GM21576 (cell line): ENCODE results near the gene P2RY11.

Source experiments
- ATAC-seq: cut with Tn5 transposase; IDR thresholded peaks from one replicate; pipeline ENCODE4 v1.9.1; 2021; ENCODE audit warnings: mild to moderate bottlenecking, moderate library complexity; ENCODE audit not compliant: unreplicated experiment

Gene P2RY11

DNA sequence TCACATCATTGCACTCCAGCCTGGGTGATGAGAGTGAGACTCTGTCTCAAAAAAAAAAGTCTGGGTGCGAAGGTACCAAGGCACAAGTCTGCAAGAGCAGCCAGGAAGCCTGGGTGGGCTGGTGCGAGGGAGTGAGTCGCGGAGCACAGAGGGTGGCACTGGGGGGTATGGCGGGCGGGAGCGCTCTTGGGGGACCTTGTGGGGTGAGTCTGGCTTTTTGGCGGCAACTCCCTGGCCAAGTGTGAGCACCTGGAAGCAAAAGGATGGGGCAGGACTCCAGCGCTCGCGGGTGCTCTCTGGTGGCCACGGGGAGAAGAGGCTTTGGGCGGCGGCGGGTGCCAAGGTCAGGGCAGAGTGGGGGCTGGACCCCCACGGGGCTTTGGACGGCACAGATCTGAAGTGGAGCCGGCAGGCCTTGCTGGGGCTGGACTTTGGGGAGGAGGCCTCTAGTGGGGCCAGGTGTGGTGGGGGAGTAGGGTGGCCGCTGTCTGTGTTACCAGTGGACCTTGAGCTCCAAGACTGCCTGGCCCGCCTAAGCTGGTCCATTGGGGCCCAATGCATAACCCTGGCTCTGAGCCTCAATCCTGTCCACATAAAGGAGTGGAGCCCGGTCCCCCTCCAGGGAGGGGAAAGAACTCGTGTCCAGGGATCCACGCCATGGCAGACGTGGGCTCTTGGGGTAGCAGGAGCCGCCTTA, 1.6 kb downstream of the P2RY11 start:
- ATAC-seq: no peak

DNA sequence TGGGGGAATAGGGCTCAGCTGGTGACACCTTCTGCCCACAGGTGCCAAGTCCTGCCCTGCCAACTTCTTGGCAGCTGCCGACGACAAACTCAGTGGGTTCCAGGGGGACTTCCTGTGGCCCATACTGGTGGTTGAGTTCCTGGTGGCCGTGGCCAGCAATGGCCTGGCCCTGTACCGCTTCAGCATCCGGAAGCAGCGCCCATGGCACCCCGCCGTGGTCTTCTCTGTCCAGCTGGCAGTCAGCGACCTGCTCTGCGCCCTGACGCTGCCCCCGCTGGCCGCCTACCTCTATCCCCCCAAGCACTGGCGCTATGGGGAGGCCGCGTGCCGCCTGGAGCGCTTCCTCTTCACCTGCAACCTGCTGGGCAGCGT, 2.1 kb downstream of the P2RY11 start:
- ATAC-seq: no peak

DNA sequence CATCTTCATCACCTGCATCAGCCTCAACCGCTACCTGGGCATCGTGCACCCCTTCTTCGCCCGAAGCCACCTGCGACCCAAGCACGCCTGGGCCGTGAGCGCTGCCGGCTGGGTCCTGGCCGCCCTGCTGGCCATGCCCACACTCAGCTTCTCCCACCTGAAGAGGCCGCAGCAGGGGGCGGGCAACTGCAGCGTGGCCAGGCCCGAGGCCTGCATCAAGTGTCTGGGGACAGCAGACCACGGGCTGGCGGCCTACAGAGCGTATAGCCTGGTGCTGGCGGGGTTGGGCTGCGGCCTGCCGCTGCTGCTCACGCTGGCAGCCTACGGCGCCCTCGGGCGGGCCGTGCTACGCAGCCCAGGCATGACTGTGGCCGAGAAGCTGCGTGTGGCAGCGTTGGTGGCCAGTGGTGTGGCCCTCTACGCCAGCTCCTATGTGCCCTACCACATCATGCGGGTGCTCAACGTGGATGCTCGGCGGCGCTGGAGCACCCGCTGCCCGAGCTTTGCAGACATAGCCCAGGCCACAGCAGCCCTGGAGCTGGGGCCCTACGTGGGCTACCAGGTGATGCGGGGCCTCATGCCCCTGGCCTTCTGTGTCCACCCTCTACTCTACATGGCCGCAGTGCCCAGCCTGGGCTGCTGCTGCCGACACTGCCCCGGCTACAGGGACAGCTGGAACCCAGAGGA, 2.6 kb downstream of the P2RY11 start:
- no peak for ATAC-seq

DNA sequence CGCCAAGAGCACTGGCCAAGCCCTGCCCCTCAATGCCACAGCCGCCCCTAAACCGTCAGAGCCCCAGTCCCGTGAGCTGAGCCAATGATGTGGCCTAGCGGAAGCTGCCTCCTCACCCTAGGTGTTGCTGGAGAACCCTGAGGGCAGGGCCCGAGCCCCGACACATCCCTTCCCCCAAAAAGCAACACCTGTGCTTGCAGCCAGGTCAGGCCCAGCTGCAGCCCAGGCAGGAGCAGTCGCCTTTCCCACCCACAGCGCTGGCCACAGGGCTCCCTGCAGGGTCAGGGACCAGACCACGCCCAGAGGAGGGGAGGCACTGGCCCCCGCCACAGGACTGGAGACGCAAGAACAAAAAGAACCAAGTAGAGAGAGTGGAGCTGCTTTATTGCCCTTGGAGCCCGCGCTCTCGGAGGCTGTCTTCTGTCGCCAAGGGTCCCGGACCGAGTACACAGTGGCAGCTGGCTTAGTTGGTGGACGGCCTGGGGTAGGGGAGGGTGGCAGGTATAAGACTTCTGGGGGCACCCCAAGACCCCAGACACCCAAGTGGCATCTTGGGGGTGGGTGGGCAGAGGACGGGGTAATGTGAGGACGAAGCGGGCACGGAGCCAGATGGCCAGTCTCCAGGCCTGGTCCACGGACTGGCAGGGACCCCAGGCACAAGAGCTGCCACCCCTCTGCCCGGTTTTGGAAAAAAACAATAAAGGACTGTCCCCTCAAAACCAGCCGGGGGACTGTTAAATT, 3.3 kb downstream of the P2RY11 start:
- no peak for ATAC-seq

DNA sequence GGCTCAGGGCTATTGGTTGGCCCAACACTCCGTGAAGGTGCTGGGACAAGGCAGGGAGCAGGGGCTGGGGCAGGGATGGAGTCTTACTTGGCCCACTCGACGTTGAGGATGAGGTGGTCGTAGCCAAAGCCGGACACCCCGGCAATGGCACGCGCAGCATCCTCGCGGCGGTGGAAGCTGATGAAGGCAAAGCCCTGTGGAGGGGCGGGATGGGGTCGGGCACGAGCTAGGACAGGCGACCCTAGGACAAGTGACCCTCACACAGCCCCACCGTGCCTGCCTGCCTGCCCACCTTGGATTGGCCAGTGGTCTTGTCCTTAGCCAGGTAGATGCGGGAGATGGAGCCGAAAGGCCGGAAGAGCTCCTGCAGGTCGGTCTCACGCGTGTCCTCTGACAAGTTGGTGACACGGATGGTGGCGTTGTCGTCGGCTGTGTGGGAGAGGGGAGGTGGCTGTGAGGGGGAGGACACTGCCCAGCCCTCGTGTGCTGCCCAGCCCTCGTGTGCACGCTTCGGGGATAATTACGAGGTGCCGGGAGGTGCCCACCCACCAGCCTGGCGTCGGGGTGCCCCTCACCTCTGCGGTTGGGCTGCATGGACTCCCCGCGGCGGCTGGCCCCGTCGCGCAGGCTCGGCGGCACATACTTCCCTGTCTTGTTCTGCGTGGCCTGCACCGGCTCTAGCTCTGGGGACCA, 4.0 kb downstream of the P2RY11 start:
- ATAC-seq: no peak

DNA sequence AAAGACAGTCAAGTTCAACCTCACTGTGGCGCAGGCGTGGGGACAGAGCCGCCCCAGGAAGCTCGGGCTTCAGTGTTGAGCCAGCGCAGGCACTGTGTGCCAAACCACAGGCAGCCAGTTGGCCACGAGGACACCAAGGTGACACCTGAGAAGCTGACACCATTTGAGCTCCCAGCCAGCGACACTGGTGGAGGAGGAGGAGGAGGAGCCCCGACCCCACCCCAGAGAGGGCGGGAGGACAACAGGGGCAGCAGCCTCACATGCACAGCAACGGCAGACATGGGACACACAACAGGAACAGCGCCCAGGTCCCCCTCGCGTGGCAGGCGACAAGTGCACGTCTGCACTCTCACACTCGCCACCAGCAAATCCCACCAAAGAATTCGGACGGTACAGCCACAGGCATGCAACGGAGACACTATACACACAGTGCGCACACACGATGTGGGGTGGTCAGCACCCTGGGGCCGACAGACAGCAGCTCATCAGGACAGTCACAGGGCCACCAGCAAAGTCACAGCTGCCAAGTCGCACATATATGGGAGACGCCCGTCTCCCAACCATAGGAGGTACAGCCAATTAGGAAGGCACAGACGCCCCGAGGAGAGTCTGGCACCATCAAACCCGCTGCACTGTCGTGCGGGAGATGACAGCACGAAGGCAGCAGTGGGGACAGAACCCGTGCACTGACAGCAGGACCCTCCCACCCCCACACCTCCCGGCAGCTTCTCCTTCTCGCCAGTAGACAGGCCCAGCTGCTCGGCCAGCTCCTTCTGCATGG, 4.8 kb downstream of the P2RY11 start:
- ATAC-seq: no peak

DNA sequence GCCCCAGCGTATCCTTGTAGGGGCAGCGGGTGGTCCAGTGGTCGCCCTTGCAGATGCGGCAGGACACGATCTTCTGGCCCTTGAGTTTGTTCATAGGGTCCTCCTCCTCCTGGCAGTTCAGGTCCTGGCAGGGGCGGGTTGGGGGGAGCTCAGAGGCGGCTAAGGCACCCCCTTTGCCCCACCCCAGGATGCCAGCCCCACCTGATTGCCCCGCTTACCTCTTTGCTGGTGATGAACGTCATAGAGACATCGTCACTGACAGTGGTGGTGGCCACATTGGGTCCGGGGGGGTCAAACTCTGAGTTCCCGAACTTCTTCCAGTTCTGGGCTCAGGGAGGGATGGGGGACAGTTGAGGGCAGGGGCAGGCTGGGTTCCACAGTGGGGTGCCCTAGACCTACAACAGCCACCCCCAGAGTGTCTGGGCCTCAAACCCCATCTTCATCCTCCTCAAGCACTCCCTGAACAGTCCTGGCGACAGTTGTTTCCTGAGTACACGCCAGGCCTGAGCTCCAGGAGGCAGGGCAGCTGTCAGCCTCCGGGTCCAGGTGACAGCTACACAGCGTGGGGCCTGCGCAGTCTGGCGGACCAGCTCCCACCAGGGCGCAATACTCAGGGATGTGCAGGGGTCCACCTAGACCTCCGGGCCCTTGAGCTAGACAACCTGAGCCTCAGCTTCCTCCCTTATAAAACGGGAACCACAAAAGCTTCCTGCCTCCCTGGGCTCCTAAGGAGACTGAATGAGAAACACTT, 5.5 kb downstream of the P2RY11 start:
- no peak for ATAC-seq

DNA sequence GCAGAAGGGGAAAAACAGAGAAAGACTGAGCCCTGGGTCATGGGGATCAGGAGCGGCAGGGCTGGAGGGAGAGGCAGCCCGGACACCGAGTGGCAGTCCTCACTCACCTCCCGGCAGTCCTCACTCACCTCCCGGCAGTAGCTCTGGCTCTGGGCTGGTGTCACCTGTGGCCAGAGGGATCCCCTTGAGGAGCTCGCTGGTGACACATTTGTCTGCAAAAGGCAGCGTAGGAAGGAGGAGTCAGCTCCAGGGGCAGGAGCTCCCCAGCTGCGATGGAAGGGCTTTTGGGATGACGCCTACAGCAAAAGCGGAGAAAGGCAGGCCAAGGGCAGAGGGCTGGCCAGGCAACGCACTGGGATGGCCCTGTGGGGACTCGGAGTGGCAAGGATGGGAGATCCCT, 7.5 kb downstream of the P2RY11 start:
- ATAC-seq: no peak

DNA sequence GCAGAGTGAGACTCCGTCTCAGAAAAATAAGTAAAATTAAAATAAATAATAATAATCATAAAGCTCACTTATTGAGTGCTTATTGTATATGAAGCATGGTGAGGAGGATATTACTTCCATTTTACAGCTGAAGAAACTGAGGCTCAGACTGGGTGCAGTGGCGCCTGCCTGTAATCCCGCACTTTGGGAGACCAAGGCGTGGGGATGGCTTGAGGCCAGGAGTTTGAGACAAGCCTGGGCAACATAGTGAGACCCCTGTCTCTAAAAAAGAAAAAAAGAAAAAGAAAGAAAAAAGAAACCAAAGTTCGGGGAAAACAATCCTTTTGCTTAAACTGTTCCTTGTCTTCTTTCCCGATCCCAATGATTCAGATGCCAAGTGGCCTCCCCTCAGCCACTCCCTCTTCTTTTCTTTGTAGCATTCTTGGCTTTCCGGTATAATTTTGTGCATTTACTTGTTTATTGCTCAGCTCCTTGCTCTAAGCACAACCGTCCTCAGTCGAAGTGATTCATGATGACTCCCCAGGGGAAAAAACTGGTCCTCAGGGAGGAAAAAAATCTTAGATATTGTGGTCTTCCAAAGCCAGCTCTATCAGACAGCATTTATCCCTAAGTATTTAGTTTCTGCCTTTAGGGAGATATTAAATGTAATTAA, 9.2 kb downstream of the P2RY11 start:
- ATAC-seq: no peak

DNA sequence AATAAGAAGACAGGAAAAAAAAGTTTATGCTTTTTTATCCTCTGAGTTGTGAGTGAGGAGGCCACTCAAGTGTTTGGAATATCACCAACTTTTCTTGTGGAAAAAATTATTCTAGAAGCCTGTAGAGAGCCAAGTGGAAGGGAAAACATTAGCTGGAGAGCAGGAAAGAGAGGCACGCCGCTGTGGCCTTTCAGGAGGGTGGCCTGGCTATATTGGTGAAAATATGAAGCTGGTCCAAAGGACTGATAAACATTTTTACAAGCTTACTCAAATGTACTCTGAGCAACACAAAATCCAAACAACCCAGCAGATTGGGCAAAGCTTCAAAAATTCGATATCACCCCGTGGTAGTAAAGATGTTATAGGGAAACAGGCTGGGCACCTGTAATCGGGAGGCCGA, 10.6 kb downstream of the P2RY11 start:
- ATAC-seq: no peak

DNA sequence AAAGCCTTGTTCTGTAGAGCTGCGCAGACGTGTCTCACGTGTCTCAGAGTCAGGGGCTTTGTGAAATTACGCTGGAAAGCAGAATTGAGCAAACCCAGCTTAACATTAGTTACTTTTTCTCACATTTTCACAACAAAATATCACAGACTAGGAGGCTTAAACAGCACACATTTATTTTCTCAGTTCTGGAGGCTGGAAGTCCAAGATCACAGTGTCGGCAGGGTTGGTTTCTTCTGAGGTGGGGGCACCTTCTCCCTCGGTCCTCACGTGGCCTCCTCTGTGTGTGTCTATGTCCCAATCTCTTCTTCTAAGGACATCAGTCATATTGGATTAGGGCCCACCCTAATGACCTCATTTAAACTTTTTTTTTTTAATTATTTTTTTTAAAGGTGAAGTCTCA, 12.9 kb downstream of the P2RY11 start:
- ATAC-seq: no peak

DNA sequence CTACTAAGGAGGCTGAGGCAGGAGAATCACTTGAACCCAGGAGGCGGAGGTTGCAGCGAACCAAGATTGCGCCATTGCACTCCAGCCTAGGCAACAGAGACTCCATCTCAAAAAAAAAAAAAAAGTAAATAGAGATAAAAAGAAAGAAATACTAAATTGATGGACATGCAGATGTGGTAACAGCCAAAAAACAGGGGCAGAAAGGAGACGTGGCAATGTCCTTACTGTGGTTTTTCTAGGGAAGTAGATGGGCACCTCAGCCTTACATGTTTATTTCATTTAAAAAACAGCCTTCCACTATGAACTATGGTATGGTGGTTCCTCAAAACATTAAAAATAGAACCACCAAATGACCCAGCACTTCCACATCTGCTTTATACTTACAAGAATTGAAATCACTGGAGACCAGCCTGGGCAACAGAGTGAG, 14.7 kb downstream of the P2RY11 start:
- ATAC-seq: no peak

DNA sequence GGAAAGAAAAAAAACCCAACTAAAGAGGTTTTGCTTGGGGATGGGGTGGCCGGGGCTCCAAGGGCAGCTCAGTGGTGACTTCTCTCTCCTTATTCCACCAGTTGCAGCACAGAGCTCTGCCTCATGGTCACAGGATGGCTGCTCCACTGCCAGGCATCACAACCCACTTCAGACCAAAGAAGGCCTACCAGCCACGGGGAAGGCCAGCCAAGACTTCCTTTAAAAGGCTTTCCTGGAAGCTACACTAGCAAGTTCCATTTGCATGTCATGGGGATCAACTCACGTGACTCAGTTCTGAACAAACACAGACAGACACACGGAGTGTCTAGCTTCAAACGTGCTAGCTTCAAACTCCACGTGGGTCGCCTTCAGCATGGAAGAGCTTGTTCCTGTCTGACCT, 21.4 kb downstream of the P2RY11 start:
- ATAC-seq: no peak

DNA sequence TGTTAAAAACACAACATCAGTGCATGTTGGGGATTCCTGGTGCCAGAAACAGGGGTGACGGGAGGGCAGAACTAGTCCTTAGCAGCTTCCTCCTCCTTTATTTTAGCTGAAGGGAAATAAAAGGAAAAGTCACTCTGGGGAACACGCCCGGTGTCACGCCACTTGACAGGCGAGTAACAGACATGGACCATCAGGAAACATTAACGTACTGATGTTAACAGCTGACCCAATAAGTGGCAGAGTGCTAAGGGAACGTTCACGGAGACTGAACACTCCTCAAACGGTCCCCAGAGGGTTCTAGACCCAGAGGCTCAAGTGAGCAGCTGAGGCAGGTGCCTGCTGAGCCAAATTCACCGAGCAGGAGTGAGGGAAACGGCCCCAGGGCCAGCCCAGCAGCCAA, 22.1 kb downstream of the P2RY11 start:
- ATAC-seq: no peak

DNA sequence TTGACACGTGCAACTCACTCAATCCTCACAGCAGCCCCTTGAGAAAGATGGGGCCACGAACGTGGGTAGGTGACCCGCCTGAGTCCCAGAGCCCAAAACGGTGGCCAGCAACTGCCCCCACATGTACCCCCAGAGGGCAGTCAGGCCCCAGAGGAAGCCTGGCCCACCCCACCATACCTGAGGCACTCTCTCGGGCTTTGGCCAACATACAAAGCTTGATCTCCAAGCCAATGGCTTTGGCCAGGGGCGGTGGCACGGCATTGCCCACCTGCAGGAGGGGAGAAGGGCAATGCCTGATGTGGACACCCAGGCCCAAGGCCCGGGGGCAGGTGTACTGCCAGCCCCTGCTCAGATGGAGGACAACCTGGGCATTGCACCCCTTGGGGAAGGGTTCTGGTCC, 22.5 kb downstream of the P2RY11 start:
- ATAC-seq: no peak

DNA sequence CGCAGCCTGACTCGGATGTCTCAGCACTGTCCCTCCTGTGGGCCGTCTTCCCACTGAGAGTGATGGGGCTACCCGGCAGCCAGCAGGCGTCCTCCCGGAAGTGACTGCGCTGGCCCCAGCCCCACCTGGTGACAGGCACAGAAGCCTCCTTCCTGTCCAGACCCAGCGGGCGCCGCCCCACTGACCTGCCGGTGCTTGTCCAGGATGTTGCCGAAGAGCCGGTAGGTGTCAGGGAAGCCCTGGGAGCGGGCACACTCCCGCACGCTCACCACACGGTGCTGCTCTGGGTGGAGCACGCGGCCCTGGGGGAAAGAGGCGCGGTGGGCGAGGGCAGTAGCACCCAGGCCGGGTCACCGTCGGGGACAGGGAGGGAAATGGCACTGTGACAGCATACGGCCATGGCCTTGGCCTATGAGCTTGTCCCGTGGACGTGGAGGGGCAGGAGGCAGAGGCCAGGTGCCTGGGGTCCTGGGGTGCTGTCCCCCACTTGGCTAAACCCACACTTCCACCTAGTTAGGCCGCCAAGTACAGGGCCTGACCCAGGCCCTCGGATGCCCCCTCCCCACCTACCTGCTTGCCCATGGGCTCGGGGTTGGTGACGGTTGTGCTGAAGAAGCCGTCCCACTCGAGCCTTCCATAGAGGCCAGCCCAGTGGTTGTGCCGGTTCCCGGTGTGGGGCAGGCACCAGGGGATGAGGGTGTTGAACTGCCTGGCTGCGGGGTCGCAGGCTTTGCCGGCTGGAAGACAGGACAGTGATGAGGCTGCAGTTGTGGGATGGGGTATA, 24.2 kb downstream of the P2RY11 start:
- no peak for ATAC-seq

DNA sequence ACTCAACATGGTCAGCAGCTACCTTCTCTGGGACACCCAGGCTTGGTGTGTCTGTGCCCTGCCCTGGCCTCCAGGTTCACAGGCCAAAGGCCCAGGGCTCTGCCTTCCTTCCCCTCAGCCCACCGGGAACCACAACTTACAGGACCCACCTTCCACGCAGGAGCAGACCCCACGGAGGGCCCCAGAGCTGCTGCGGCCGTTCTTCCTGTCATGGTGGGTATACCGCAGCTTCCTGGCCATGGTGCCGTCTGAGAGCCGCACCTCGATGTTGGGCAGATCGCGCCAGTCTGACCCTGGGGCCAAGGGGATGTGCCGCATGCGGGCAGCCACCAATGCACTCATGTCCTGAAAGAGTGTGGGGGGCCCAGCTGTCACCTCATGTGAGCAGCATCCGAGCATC, 25.4 kb downstream of the P2RY11 start:
- no peak for ATAC-seq

DNA sequence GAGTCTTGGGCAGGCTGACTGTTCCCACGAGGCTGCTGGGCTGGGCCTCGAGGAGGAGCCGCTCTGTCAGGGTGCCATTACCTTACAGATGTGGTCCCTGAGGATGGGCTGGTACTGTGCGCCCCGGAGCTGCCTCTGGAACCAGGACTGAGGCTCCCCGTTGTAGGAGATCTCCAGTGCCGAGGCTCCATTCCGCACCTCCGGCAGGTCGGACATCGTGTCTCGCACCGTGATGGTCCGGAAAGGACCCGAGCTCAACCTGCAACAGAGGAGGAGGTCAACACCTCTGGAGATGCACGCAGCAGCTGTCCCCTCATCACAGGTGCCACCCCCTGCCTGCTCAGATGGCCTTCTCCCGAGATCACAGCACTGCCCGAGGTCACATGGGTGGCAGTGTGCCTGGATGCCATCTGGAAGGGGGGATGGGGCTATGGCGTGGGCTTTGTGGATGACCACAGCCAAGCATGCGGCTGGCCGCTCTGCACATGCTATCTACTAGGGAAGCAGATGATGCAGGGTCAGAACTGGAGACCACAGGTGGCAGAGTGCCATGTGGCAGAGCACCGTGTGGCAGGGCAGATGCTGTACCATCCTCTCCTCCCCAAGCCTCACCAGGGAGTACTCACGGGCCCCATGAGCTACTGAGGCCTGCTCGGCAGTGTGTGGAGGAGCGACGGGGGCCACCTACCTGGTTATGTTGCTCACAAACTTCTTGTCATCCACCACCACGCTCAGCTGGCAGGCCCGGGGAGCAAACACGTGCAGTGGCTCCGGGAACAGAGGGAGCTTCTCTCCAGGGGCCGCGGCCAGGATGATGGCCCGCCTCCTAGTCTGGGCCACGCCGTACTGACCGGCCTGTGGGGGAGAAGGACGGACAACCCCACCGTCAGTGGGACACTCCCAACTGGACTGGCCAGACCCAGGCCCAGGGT, 26.5 kb downstream of the P2RY11 start:
- no peak for ATAC-seq
